ENCODE data around the gene GRM1.

Gene GRM1

GRCh38 chr6:146123616-146124015 lies 94.8 kb downstream of the GRM1 start:
- H3K27ac ChIP-seq (ENCODE audit: low read depth, low read length): no peak overlapping the region
- H3K27me3 ChIP-seq (ENCODE audit: control insufficient read depth, low read length): no peaks in the 10 kb centered on the region; the same call in 1 of the 2 replicates
- no peaks in the 10 kb centered on the region for H4K20me1 ChIP-seq (ENCODE audit: control insufficient read depth, insufficient read depth, low read depth, low read length)
- TF ChIP-seq EZH2phosphoT487 (IDR thresholded peaks at IDR 0.05; ENCODE audit: borderline replicate concordance, low read length): no peak
- TF ChIP-seq, protein P1, sequence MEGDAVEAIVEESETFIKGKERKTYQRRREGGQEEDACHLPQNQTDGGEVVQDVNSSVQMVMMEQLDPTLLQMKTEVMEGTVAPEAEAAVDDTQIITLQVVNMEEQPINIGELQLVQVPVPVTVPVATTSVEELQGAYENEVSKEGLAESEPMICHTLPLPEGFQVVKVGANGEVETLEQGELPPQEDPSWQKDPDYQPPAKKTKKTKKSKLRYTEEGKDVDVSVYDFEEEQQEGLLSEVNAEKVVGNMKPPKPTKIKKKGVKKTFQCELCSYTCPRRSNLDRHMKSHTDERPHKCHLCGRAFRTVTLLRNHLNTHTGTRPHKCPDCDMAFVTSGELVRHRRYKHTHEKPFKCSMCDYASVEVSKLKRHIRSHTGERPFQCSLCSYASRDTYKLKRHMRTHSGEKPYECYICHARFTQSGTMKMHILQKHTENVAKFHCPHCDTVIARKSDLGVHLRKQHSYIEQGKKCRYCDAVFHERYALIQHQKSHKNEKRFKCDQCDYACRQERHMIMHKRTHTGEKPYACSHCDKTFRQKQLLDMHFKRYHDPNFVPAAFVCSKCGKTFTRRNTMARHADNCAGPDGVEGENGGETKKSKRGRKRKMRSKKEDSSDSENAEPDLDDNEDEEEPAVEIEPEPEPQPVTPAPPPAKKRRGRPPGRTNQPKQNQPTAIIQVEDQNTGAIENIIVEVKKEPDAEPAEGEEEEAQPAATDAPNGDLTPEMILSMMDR (IDR thresholded peaks at IDR 0.05; ENCODE audit: low read depth, low read length, poor library complexity, severe bottlenecking): no peak
- H3F3A ChIP-seq (ENCODE audit: control insufficient read depth, insufficient read depth): no peaks in the 10 kb centered on the region
- H3K36me3 ChIP-seq (ENCODE audit: control insufficient read depth, low read length): no peaks in the 10 kb centered on the region
- H3K4me3 ChIP-seq (ENCODE audit: low read length): no peak overlapping the region
- no peaks in the 10 kb centered on the region for H3K79me2 ChIP-seq (ENCODE audit: control insufficient read depth, low read length)
- H3K9me3 ChIP-seq (ENCODE audit: control insufficient read depth, insufficient read depth, low read length): no peaks in the 10 kb centered on the region
- no peaks in the 10 kb centered on the region for H3K9me2 ChIP-seq (replicated peaks; ENCODE audit: control insufficient read depth, low read length)
- H3K4me1 ChIP-seq (ENCODE audit: control insufficient read depth, low read length): no peaks in the 10 kb centered on the region
- H3K4me2 ChIP-seq (ENCODE audit: low read length): no peak overlapping the region

- H3K27me3 ChIP-seq (ENCODE audit: control insufficient read depth, low read length): no peaks in the 10 kb centered on the region; the same call in 1 of the 2 replicates
- no peaks in the 10 kb centered on the region for H3F3A ChIP-seq (ENCODE audit: control insufficient read depth, insufficient read depth)
- H3K9me3 ChIP-seq (ENCODE audit: control insufficient read depth, insufficient read depth, low read length): no peaks in the 10 kb centered on the region
- no peak overlapping the region for H3K4me3 ChIP-seq (ENCODE audit: low read length)
- H3K27ac ChIP-seq (ENCODE audit: low read depth, low read length): no peak overlapping the region
- H3K4me1 ChIP-seq (ENCODE audit: control insufficient read depth, low read length): no peaks in the 10 kb centered on the region
- no peaks in the 10 kb centered on the region for H3K79me2 ChIP-seq (ENCODE audit: control insufficient read depth, low read length)
- TF ChIP-seq, protein P1 (IDR thresholded peaks at IDR 0.05; ENCODE audit: low read depth, low read length, poor library complexity, severe bottlenecking): no peak
- no peak for TF ChIP-seq EZH2phosphoT487 (IDR thresholded peaks at IDR 0.05; ENCODE audit: borderline replicate concordance, low read length)
- H4K20me1 ChIP-seq (ENCODE audit: control insufficient read depth, insufficient read depth, low read depth, low read length): no peaks in the 10 kb centered on the region
- no peaks in the 10 kb centered on the region for H3K36me3 ChIP-seq (ENCODE audit: control insufficient read depth, low read length)
- no peaks in the 10 kb centered on the region for H3K9me2 ChIP-seq (replicated peaks; ENCODE audit: control insufficient read depth, low read length)
- no peak overlapping the region for H3K4me2 ChIP-seq (ENCODE audit: low read length)
Observed at GRCh38 chr6:146127447-146128215, 98.8 kb downstream of the GRM1 start.

- Histone ChIP-seq H3K4me2 (ENCODE audit: low read length) (no peak overlapping the region), H3F3A (ENCODE audit: control insufficient read depth, insufficient read depth) (no peaks in the 10 kb centered on the region), H3K4me1 (ENCODE audit: control insufficient read depth, low read length) (no peaks in the 10 kb centered on the region), H3K9me3 (ENCODE audit: control insufficient read depth, insufficient read depth, low read length) (no peaks in the 10 kb centered on the region), H3K36me3 (ENCODE audit: control insufficient read depth, low read length) (no peaks in the 10 kb centered on the region), H3K4me3 (ENCODE audit: low read length) (no peak overlapping the region), H4K20me1 (ENCODE audit: control insufficient read depth, insufficient read depth, low read depth, low read length) (no peaks in the 10 kb centered on the region), H3K9me2 (replicated peaks; ENCODE audit: control insufficient read depth, low read length) (no peaks in the 10 kb centered on the region), H3K79me2 (ENCODE audit: control insufficient read depth, low read length) (no peaks in the 10 kb centered on the region), H3K27me3 (ENCODE audit: control insufficient read depth, low read length) (no peaks in the 10 kb centered on the region), H3K27ac (ENCODE audit: low read depth, low read length) (no peak overlapping the region)
- TF ChIP-seq EZH2phosphoT487 (IDR thresholded peaks at IDR 0.05; ENCODE audit: borderline replicate concordance, low read length): no peak
- TF ChIP-seq, protein P1 (IDR thresholded peaks at IDR 0.05; ENCODE audit: low read depth, low read length, poor library complexity, severe bottlenecking): no peak
Observed at GRCh38 chr6:146133866-146134265, 105.0 kb downstream of the GRM1 start.

Measured in DOHH2 (cell line).